ENCODE results near the gene MREG.

MREG gene

DNA sequence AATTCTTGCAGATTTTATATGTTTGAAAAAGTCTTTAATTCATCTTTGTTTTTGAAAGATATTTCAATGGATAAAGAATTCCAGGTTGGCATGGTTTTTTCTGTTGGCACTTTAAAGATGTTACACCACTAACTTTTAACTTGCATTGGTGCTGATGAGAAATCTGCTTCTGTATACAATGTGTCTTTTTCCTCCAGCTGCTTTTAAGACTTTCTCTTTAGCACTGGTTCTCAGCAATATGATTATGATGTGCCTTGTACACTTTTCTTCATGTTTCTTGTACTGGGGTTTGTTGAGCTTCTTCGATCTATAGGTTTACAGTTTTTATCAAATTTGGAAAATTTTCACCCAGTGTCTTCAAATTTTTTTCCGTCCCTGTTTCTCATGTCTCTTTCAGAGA lies 39.1 kb upstream of the MREG start:
- Mint-ChIP-seq H3K27ac (no peak overlapping the region), H3K36me3 (ENCODE audit: low read depth) (peaks cover 32% of the 10 kb centered on the region), H3K9me3 (no peaks in the 10 kb centered on the region), H3K27me3 (ENCODE audit: low read depth, poor library complexity) (no peaks in the 10 kb centered on the region), H3K4me3 (no peak overlapping the region), H3K4me1 (peaks cover 12% of the 10 kb centered on the region)
- TF ChIP-seq, protein P1, sequence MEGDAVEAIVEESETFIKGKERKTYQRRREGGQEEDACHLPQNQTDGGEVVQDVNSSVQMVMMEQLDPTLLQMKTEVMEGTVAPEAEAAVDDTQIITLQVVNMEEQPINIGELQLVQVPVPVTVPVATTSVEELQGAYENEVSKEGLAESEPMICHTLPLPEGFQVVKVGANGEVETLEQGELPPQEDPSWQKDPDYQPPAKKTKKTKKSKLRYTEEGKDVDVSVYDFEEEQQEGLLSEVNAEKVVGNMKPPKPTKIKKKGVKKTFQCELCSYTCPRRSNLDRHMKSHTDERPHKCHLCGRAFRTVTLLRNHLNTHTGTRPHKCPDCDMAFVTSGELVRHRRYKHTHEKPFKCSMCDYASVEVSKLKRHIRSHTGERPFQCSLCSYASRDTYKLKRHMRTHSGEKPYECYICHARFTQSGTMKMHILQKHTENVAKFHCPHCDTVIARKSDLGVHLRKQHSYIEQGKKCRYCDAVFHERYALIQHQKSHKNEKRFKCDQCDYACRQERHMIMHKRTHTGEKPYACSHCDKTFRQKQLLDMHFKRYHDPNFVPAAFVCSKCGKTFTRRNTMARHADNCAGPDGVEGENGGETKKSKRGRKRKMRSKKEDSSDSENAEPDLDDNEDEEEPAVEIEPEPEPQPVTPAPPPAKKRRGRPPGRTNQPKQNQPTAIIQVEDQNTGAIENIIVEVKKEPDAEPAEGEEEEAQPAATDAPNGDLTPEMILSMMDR (IDR thresholded peaks at IDR 0.05), result no peak
- DNase-seq, result no peak

DNA sequence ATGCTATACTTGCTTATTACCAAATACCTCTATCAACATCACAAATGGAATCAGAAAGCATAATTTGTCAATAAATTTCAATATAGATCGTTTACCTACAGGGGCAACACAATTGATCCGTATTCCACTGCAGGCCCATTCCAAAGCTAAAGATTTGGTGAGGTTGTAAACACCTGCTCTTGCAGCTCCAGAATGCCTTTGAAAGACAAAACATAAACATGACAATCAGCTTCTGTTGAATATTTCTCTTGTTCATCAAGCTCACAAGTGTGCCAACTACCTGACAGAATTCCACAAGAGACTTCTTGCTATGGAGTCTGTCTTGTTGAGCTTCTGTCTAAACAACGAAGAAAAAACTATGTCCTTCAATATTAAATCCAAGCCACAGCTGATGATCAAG lies 38.0 kb upstream of the MREG start:
- no peak overlapping the region for H3K27ac Mint-ChIP-seq
- TF ChIP-seq, protein P1 (IDR thresholded peaks at IDR 0.05), result no peak
- H3K36me3 Mint-ChIP-seq (ENCODE audit: low read depth), result peaks cover 32% of the 10 kb centered on the region
- no peak for DNase-seq
- no peaks in the 10 kb centered on the region for H3K9me3 Mint-ChIP-seq
- no peaks in the 10 kb centered on the region for H3K27me3 Mint-ChIP-seq (ENCODE audit: low read depth, poor library complexity)
- no peak overlapping the region for H3K4me3 Mint-ChIP-seq
- H3K4me1 Mint-ChIP-seq, result peaks cover 10% of the 10 kb centered on the region

DNA sequence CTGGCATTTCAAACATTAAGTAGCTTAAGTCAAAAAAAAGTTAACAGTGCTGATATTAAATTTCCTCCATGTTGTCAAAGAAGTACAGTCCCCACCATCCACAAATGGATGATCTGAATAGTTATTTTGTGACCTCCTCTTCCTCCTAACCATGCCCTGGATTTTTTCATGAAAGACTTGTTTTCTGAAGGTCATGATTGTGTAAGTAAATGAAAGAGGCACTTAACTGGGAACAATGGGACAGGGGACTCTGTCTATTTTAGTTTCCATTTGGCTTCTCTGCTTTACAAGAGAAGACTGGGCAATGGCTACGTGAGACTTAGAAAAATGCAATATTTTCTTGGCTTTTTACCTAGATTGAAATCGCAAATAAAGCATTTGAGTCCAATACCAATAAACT lies 36.1 kb upstream of the MREG start:
- no peak for DNase-seq
- H3K27me3 Mint-ChIP-seq (ENCODE audit: low read depth, poor library complexity), result no peaks in the 10 kb centered on the region
- H3K36me3 Mint-ChIP-seq (ENCODE audit: low read depth), result peaks cover 23% of the 10 kb centered on the region
- TF ChIP-seq, protein P1 (IDR thresholded peaks at IDR 0.05), result no peak
- H3K9me3 Mint-ChIP-seq, result no peaks in the 10 kb centered on the region
- no peak overlapping the region for H3K4me3 Mint-ChIP-seq
- peak overlapping the region; percentile 75 for H3K27ac Mint-ChIP-seq
- no peaks in the 10 kb centered on the region for H3K4me1 Mint-ChIP-seq

DNA sequence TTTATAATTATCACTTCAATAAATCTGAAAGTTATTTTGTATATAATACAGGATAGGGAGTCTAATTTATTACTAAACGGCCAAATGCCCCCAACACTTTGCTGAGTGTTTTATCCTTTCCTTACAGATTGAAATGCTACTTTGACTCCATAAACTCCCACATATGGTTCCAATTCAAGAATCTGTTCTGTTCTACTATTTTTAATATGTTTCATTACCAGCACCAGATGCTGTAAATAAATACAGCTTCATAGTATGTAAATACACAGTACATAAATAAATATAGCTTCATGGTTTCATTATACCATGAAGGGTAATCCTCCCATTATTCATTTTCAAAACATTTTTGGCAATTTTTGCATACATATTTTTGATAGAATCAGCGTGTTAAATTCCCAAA lies 34.0 kb upstream of the MREG start:
- Mint-ChIP-seq H3K9me3 (no peaks in the 10 kb centered on the region), H3K27ac (no peak overlapping the region), H3K27me3 (ENCODE audit: low read depth, poor library complexity) (no peaks in the 10 kb centered on the region), H3K36me3 (ENCODE audit: low read depth) (peaks cover 33% of the 10 kb centered on the region), H3K4me1 (no peaks in the 10 kb centered on the region), H3K4me3 (no peak overlapping the region)
- no peak for DNase-seq
- TF ChIP-seq, protein P1 (IDR thresholded peaks at IDR 0.05), result no peak

DNA sequence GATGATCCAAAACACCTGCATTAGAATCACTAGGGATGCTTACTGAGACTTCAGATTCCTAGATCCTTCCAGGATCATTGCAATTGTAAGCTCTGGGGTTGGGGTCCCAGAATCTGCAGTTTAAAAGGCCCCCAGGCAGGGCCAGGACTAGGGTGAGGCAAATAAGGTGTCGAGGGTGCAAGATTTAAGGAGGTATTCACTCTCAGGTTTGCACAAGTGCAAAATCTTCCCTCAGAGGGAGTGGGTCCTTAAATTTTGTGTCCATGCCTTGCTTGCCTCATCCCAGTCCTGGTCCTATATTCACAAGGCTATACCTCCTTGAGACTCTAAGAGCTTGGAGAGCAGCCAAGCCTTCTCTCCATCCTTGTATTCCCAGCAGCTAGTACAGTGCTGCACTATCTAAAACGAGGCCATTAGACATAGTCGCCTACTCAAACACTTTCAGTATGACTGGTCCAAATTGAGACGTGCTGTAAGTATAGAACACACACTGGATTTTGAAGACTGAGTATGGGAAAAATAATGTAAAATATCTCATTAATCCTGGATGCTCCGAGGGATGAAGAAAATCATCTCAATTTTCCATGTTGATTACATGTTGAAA lies 31.6 kb upstream of the MREG start:
- DNase-seq, result no peak
- Mint-ChIP-seq H3K36me3 (ENCODE audit: low read depth) (peaks cover 29% of the 10 kb centered on the region), H3K27me3 (ENCODE audit: low read depth, poor library complexity) (no peaks in the 10 kb centered on the region), H3K27ac (no peak overlapping the region), H3K4me1 (no peaks in the 10 kb centered on the region), H3K4me3 (no peak overlapping the region), H3K9me3 (no peaks in the 10 kb centered on the region)
- TF ChIP-seq, protein P1 (IDR thresholded peaks at IDR 0.05), result no peak

DNA sequence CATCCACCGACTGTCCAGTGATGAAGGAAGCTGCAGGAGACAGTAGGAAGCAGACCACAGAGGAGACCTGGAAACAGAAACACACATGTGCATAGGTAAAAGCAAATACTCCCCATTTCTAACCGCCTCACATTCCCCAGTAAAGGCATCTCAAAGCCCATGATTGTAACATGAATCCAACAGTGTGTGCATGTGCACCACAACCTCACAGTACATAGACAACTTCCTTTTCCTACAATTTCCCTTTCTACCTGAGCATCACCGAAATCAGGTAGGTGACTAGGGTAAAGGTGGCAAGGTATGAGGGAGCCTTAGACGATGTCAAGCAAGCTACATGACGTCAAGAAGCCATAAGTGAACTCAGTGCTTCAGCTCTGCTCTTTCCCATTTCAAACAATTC lies 30.6 kb upstream of the MREG start:
- no peaks in the 10 kb centered on the region for H3K27me3 Mint-ChIP-seq (ENCODE audit: low read depth, poor library complexity)
- no peak overlapping the region for H3K27ac Mint-ChIP-seq
- TF ChIP-seq, protein P1 (IDR thresholded peaks at IDR 0.05), result no peak
- no peaks in the 10 kb centered on the region for H3K4me1 Mint-ChIP-seq
- H3K4me3 Mint-ChIP-seq, result no peak overlapping the region
- peaks cover 29% of the 10 kb centered on the region for H3K36me3 Mint-ChIP-seq (ENCODE audit: low read depth)
- no peak for DNase-seq
- no peaks in the 10 kb centered on the region for H3K9me3 Mint-ChIP-seq

All from nephron progenitor cell (in vitro differentiated cells).